HG02642 (cell line): ENCODE results near the gene TOB1.

Experiments
- ATAC-seq: cut with Tn5 transposase; IDR thresholded peaks from one replicate; pipeline ENCODE4 v1.9.1; 2021; ENCODE audit warnings: mild to moderate bottlenecking; ENCODE audit not compliant: unreplicated experiment, poor library complexity

TOB1 gene

GRCh38 chr17:50866261-50866949 lies at the start of gene TOB1:
Gene TOB1, minus strand, starts transcription at chr17:50866354. Its CDS starts 2,337 bp downstream, at chr17:50864017.
- ATAC-seq: peak; percentile 70

- ATAC-seq: no peak
These were observed 48.4 kb upstream of the TOB1 start for GRCh38 chr17:50914505-50915063.

DNA sequence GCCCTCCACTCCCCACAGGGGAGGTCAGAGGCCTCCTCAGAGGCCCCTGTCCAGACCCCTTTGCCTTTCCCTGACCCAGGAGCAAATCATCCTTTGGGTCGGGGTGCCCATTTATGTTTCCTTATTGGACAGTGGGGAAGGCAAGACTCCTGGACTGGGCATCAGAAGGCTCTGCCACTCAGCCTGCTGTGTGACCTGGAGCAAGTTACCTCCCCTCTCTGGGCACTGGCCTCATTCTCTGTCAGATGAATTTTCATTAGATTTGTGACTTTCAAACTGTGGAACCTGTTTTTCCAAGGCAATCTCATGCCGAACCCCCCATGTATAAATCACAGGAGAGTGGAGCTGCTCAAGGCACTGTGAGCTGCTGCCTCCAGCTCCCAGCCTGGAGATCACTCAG lies 47.0 kb upstream of the TOB1 start:
- no peak for ATAC-seq

- ATAC-seq: no peak
These were observed 45.7 kb upstream of the TOB1 start for GRCh38 chr17:50911890-50912289.

DNA sequence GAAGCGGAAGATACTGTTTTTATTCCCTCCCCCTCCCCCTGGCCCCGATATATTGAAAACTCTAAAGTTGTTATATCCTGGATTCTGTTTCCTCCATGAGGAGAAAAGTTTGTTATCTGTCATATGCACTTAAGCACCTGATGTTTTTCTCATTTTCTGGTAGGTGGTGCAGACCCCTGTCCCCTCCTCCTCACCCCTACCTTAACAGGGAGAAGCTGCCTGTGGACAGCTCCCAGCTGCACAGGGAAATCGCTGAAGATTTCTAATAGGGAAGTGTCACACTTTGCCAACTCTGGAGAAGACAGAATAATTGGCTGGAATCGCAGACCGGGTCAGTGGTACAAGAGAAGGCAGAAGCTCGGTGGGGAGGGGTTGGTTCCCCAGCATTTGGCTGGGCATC lies 45.3 kb upstream of the TOB1 start:
- ATAC-seq: no peak

DNA sequence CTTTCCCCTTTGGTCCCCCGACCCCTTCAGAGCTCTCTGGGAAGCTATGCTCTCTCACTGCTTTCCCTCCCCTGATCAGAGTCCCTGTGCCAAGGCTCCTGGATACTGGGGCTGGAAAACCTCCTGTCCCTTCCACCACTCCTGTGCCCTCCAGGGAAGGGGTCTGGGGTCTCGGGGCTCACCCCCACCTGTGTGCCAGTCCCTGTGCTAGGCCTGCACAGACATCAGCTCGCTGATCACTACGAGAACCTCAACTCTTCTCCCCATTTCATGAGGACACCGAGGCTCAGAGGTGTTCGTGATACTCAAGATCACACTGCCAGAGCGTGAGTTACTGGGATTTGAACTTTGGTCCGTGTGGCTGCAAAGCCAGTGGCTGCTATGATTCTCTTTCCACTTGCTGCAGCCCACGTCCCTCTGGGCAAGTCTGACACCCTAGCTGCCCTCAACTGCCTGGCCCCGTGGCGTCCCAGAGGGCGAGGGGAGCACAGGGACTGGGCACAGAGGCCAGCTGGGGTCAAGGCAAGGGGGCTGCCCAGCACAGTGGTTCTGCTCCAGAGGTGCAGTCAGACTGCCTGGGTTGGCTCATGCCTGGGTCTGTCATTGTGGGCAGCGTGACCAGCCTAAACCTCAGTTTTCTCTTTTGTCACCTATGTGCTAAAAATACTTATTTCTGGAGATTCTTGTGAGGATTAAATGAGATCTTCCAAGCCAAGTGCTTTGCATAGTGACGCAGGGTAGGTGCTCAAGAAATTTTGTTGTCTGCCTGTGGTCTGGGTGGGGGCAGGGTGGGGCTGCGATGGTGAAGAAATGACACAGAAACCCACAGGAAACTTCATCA lies 43.8 kb upstream of the TOB1 start:
- ATAC-seq: no peak

GRCh38 chr17:50908860-50909764 lies 43.0 kb upstream of the TOB1 start:
- ATAC-seq: no peak

GRCh38 chr17:50908140-50908859 lies 42.1 kb upstream of the TOB1 start:
- ATAC-seq: no peak

GRCh38 chr17:50906443-50906842 lies 40.3 kb upstream of the TOB1 start:
- ATAC-seq: no peak

DNA sequence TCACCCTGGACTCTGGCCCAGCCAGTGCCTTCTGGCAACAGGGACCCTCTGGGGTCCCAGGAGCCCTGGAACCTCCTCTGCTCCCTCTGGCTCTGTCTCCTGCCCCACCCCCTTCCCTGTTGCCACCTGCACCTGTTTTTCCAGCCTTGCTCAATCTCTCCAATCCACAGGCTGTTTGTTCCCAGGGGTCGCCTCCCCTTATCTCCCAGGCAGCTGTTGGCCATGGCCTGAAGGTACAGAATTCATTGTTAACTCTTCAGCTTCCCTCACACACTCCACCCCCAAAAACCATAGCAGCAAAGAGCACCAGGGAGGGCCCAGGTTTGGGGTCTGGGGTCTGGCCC lies 39.3 kb upstream of the TOB1 start:
- ATAC-seq: no peak

- ATAC-seq: no peak
These were observed 38.6 kb upstream of the TOB1 start for GRCh38 chr17:50904518-50905459.

DNA sequence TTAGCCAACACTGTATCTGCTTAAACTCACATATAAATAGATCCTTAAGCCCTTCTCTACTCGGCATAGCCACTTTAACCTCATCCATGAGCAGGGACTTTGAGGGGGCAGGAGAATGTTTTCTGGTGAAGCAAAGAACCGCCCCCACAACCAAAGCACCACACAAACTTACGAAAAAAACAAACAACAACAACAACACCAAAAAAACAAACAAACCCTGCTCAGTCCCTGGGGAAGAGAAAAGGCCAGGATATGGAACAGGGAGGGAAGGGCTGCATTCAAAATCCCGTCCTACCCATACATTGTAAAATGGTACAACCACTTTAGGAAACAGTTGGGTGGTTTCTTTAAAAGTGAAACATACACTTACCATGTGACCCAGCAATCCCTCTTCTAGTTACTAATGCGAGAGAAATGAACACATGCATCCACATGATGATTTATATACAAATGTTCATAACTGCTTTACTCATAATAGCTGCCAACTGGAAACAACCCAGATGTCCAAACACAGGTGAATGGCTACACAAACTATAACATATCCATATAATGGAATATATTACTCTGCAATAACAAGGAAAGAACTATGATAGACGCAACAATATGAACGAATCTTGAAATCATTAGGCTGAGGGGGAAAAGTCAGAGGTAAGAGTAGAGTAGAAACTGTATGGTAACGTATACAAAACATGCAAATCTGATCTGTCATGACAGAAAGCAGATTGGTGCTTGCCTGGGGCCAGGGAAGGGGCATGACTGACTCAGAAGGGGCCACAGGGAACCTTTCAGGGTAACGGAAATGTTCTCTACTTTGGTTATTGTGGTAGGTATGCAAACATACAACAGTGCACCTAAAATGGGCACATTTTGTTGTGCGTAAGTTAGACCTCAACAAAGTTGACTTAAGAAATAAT lies 37.7 kb upstream of the TOB1 start:
- ATAC-seq: no peak

GRCh38 chr17:50902372-50903353 lies 36.5 kb upstream of the TOB1 start:
- no peak for ATAC-seq

DNA sequence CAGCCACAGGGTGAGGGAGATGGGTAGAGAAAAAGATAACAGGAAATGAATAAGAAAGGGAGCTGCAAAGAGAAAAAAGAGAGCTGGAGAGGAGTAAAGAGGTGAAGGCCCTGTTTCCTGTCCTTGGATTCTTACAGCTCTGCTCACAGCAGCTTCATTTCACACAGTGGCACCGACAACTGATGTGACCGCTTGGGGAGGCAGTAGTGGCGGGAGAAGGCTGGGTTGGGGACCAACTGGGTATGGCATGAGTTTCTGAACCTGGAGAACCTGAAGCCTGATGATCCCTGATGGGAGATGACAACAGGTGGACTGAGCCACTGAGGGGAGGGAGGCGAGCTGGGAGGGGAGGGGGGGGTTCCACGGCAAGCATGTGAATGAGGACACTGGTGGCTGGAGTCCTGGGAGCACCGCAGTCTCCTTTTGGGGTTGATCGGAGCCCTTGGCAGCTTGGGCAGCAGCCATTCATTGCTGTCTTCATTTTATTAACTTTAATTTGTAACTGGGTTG lies 34.3 kb upstream of the TOB1 start:
- ATAC-seq: no peak

DNA sequence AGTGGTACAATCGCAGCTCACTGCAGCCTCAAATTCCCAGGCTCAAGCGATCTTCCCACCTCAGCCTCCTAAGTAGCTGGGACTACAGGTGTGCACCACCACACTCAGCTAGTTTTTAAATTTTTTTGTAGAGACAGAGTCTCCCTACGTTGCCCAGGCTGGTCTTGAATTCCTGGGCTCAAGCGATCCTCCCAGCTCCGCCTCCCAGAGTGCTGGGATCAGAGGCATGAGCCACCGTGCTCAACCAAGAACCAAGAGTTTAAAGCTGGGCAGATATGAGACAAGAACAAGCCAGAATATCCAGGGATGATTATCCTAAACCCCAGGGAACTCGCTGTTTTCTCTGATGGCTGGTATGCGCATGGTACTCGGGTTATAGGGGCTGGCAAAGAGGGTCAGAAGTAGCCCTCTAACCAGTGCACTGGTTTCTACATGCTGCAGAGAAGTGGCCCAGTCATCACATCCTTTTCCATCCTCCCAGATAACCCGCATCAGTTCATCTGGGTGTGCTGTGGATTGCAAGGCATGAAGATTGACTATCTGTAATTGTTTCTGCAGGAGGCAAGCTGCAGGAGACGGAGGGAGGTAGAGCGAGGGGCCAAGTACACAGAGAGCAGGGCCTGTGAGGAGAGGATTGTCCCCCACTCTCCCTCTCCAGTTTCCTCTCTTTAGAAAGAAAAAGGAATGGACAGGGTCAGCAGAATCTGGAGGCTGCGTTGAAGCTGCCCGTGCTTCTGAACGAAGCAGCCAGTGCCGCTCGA lies 33.6 kb upstream of the TOB1 start:
- no peak for ATAC-seq

DNA sequence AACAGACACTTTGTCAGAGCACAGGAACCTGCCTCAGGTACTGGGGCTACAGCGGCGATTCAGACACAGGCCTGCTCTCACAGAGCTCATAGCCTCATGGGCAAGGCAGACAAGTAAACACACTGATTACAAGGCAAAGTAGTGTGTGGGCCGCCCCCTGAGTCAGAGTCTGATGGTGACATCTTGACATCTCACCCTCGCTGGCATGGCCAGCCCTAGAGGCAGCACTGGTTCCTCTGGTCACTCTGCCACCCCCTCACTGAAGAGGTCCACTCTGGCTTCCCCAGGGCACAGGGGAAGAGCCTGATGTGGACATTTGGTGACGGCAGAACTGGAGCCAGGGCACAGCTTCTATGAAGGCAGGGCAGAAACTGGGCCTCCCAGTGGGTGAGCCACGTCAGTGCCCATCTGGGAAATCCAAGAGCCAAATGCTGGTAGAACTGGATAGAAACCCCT lies 32.9 kb upstream of the TOB1 start:
- no peak for ATAC-seq
